SK-N-SH (cell line): ENCODE results near the gene MB. TPM values are rescaled to one million over a fixed set of nuclear protein-coding genes. Genes with fewer than 3 reads are reported as not detected.
A peak's percentile ranks its signal among the peaks of the same experiment; 100 is the strongest.

Source experiments
- CTCF ChIA-PET: fragments of 300-600, 350-600 bp; formaldehyde crosslinking; extraction: SDS; loops from one replicate; lab custom pipeline; 2021; lab: Yijun Ruan, JAX
- POLR2A ChIA-PET: fragments of 350-600 bp; sonication (Branson Sonifier 250); formaldehyde crosslinking; extraction: SDS; loops from one replicate; lab custom pipeline; 2020; ENCODE audit warnings: antibody characterized with exemption, inconsistent platforms; lab: Yijun Ruan, JAX
- DNase-seq: peaks from one replicate; pipeline ENCODE4 v3.0.0; 2012
- H2AFZ ChIP-seq: fragments of 200-600 bp; sonication (generic); 2 replicates; pipeline ENCODE4 v1.8.1; 2016; ENCODE audit warnings: antibody characterized with exemption, mild to moderate bottlenecking, low read depth
- H3F3A ChIP-seq: fragments of 200-600 bp; sonication (generic); replicated peaks from 2 replicates; pipeline ENCODE3; 2016; ENCODE audit warnings: antibody characterized with exemption, mild to moderate bottlenecking; ENCODE audit not compliant: insufficient read depth
- H3K27ac ChIP-seq, 2 experiments: fragments of 200-500 bp in 1 of 2; fragments of 200-600 bp in 1 of 2; sonication (Bioruptor generic) in 1 of 2; sonication (generic), shearing (Covaris generic) in 1 of 2; 2 replicates each; pipeline versions ENCODE4 v1.5.1 to v1.6.1; 2014 to 2016; ENCODE audit warnings: low read depth in 2 of 2, inconsistent platforms in 1 of 2, low read length in 1 of 2, mild to moderate bottlenecking in 1 of 2, mixed read lengths in 1 of 2
- H3K27me3 ChIP-seq: fragments of 200-600 bp; sonication (generic), shearing (Covaris generic); 2 replicates; pipeline ENCODE4 v1.6.1; 2016; ENCODE audit warnings: mixed run types; ENCODE audit not compliant: insufficient read depth
- H3K36me3 ChIP-seq, 2 experiments: fragments of 200-500 bp in 1 of 2; fragments of 200-600 bp in 1 of 2; sonication (Bioruptor generic) in 1 of 2; sonication (generic) in 1 of 2; replicated peaks in 1 of 2; 2 replicates each; pipeline versions ENCODE3 to v1.5.1; 2014 to 2016; ENCODE audit warnings: low read length in 1 of 2, mild to moderate bottlenecking in 1 of 2; ENCODE audit not compliant: insufficient read depth in 2 of 2, control insufficient read depth in 1 of 2
- H3K4me1 ChIP-seq, 2 experiments: fragments of 200-500 bp in 1 of 2; fragments of 200-600 bp in 1 of 2; sonication (Bioruptor generic) in 1 of 2; sonication (generic), shearing (Covaris generic) in 1 of 2; 2 replicates each; pipeline versions ENCODE4 v1.5.1 to v1.6.1; 2014 to 2016; ENCODE audit warnings: low read depth in 1 of 2, low read length in 1 of 2, mixed run types in 1 of 2; ENCODE audit not compliant: insufficient read depth in 2 of 2, control insufficient read depth in 1 of 2
- H3K4me2 ChIP-seq: fragments of 200-600 bp; sonication (generic), shearing (Covaris generic); 2 replicates; pipeline ENCODE4 v1.6.1; 2017; ENCODE audit warnings: mixed run types
- H3K4me3 ChIP-seq, 2 experiments: fragments of 200-500 bp in 1 of 2; fragments of 200-600 bp in 1 of 2; sonication (Bioruptor generic) in 1 of 2; sonication (generic), shearing (Covaris generic) in 1 of 2; 2 replicates each; pipeline versions ENCODE4 v1.5.1 to v1.8.1; 2014 to 2016; ENCODE audit warnings: low read depth in 2 of 2, inconsistent platforms in 1 of 2, low read length in 1 of 2, mild to moderate bottlenecking in 1 of 2, mixed read lengths in 1 of 2, moderate library complexity in 1 of 2
- H3K79me2 ChIP-seq: fragments of 200-600 bp; sonication (generic); 2 replicates; pipeline ENCODE4 v1.8.1; 2017; ENCODE audit warnings: mild to moderate bottlenecking; ENCODE audit not compliant: insufficient read depth
- H3K9ac ChIP-seq: fragments of 200-600 bp; sonication (generic); 2 replicates; pipeline ENCODE4 v1.6.1; 2017; ENCODE audit warnings: mixed run types
- H3K9me2 ChIP-seq: fragments of 200-600 bp; sonication (generic); 2 replicates; pipeline ENCODE4 v1.6.1; 2017; ENCODE audit warnings: mixed run types
- H3K9me3 ChIP-seq: fragments of 200-600 bp; sonication (generic); 2 replicates; pipeline ENCODE4 v1.6.1; 2017; ENCODE audit warnings: mixed run types, mild to moderate bottlenecking, moderate library complexity
- H4K20me1 ChIP-seq: fragments of 200-600 bp; sonication (generic); 2 replicates; pipeline ENCODE4 v1.6.1; 2017; ENCODE audit warnings: mild to moderate bottlenecking, mixed run types; ENCODE audit not compliant: insufficient read depth
- ELF1 ChIP-seq: IDR thresholded peaks from 2 replicates; pipeline ENCODE4 v1.4.0; 2012
- EP300 ChIP-seq, 2 experiments: IDR thresholded peaks; 2 replicates each; pipeline versions ENCODE4 v1.4.0 to v1.6.1; 2012; ENCODE audit warnings: borderline replicate concordance in 1 of 2, low read depth in 1 of 2, low read length in 1 of 2
- FOXM1 ChIP-seq: IDR thresholded peaks from 2 replicates; pipeline ENCODE4 v1.4.0; 2012; ENCODE audit warnings: low read depth, mild to moderate bottlenecking
- GABPA ChIP-seq: IDR thresholded peaks from 2 replicates; pipeline ENCODE4 v1.4.0; 2012; ENCODE audit warnings: low read depth, mild to moderate bottlenecking
- MEF2A ChIP-seq: IDR thresholded peaks from 2 replicates; pipeline ENCODE4 v1.4.0; 2012; ENCODE audit warnings: low read depth, borderline replicate concordance
- NRF1 ChIP-seq: IDR thresholded peaks from 2 replicates; pipeline ENCODE4 v1.6.1; 2012; ENCODE audit warnings: low read depth, mild to moderate bottlenecking, low read length
- REST ChIP-seq: IDR thresholded peaks from 2 replicates; pipeline ENCODE4 v1.6.1; 2012; ENCODE audit warnings: mild to moderate bottlenecking, low read depth, low read length, moderate library complexity
- USF2 ChIP-seq: fragments of 150-350 bp; IDR thresholded peaks from 2 replicates; pipeline ENCODE4 v1.6.1; 2017; ENCODE audit warnings: antibody characterized with exemption, low read length, low read depth, borderline replicate concordance
- ZBTB33 ChIP-seq: IDR thresholded peaks from 2 replicates; pipeline ENCODE4 v1.4.0; 2012; ENCODE audit warnings: low read depth, borderline replicate concordance
- WGBS: methylation state at CpG from one replicate; pipeline ENCODE4 v1.1.6; 2017; ENCODE audit warnings: low lambda C conversion rate; 5-methylcytosine and 5-hydroxymethylcytosine counted together
- polyA plus RNA-seq, 3 experiments: library from polyadenylated mRNA; depleted of rRNA; stranded (reverse); fragments of >200 nt; gene quantifications; 2 replicates each; pipeline ENCODE4 v1.2.3, GENCODE V29; 2012

The MB gene
- polyA plus RNA-seq, 1 of the 3 experiments (the other 2 are of a cell fraction) = 0.95 TPM

GRCh38 chr22:35621451-35621850 lies 4.3 kb upstream of the MB start:
- TF ChIP-seq GABPA (no peak), FOXM1 (no peak), EP300 (IDR thresholded peaks at IDR 0.05; ENCODE audit: borderline replicate concordance in 1 of 2, low read depth in 1 of 2, low read length in 1 of 2) (no peak), NRF1 (no peak), MEF2A (no peak), ZBTB33 (no peak), USF2 (no peak), REST (no peak), ELF1 (no peak)
- no peak overlapping the region for H3K4me3 ChIP-seq
- no peaks in the 10 kb centered on the region for H3K9me2 ChIP-seq
- H3K4me1 ChIP-seq = peaks cover 0 to 39% of the 10 kb centered on the region in 2 experiments; a peak in 2 of 4 replicates
- DNase-seq = no peak
- peak overlapping the region in 1 of 2 experiments; percentile 81; a peak in 2 of 4 replicates for H3K27ac ChIP-seq
- no peaks in the 10 kb centered on the region for H3K79me2 ChIP-seq
- ChIA-PET CTCF (interaction anchor here (0.9 to 4.1 kb wide), 13 partner anchors 10 to 559 kb away, joined by 3 to 40 read pairs (median 5); no protein-coding TSS in a partner anchor), POLR2A (interaction anchor here (1.0 kb wide), 1 partner anchor 16 kb away, joined by 6 read pairs; no protein-coding TSS in a partner anchor)
- H3F3A ChIP-seq = no peaks in the 10 kb centered on the region
- H4K20me1 ChIP-seq = no peaks in the 10 kb centered on the region
- no peak overlapping the region for H2AFZ ChIP-seq
- whole genome bisulfite sequencing = 90% methylated on average over 5 of the region's 6 CpGs
- H3K9me3 ChIP-seq = no peaks in the 10 kb centered on the region
- H3K4me2 ChIP-seq = no peak overlapping the region
- H3K27me3 ChIP-seq = no peaks in the 10 kb centered on the region
- no peaks in the 10 kb centered on the region for H3K36me3 ChIP-seq
- no peak overlapping the region for H3K9ac ChIP-seq
